Measurements from ENCODE around the gene TMC3. TPM values are rescaled to one million over a fixed set of nuclear protein-coding genes. Genes with fewer than 3 reads are reported as not detected.
A peak's percentile ranks its signal among the peaks of the same experiment; 100 is the strongest.
"Not testable (repeated sequence)": the region's sequence is repeated elsewhere in the genome, so short reads cannot be mapped to it uniquely, and the experiment has no call there.

The TMC3 gene
- under 1 TPM in 1 of 3 donors, not detected in 2; 0.07 TPM for polyA plus RNA-seq

- DNase-seq = no peak
- H3K4me1 Mint-ChIP-seq = no peaks in the 10 kb centered on the region
- H3K4me3 Mint-ChIP-seq = no peak within 1 kb of the TSS
- no peak within 1 kb of the TSS for H3K27ac Mint-ChIP-seq
- H3K9me3 Mint-ChIP-seq = no peaks in the 10 kb centered on the region
- peaks cover 2 to 5% (median 3%) of the 10 kb centered on the region in 3 donors for H3K27me3 Mint-ChIP-seq (ENCODE audit: low read depth in 3 of 3)
- H3K36me3 Mint-ChIP-seq = no peaks in the 10 kb centered on the region
These were observed at the start of gene TMC3 for GRCh38 chr15:81373775-81374395. Gene TMC3 (minus strand): TSS chr15:81374213. CDS start chr15:81374077, 136 bp downstream.

- Mint-ChIP-seq H3K4me1 (no peaks in the 10 kb centered on the region), H3K27ac (no peak overlapping the region)
These were observed 47.4 kb upstream of the TMC3 start for GRCh38 chr15:81421461-81421860.

GRCh38 chr15:81419332-81419943 lies 45.4 kb upstream of the TMC3 start:
- no peaks in the 10 kb centered on the region for H3K9me3 Mint-ChIP-seq

More at GRCh38 chr15:81421461-81421860, 47.4 kb upstream of the TMC3 start:
- no peak for DNase-seq
- H3K27me3 Mint-ChIP-seq (ENCODE audit: low read depth in 3 of 3) = peaks cover 1 to 5% (median 2%) of the 10 kb centered on the region in 3 donors
- no peaks in the 10 kb centered on the region for H3K9me3 Mint-ChIP-seq
- no peak overlapping the region for H3K4me3 Mint-ChIP-seq
- H3K36me3 Mint-ChIP-seq = no peaks in the 10 kb centered on the region

GRCh38 chr15:81418891-81419290 lies 44.9 kb upstream of the TMC3 start:
- no peaks in the 10 kb centered on the region for H3K9me3 Mint-ChIP-seq
- DNase-seq = no peak
- no peaks in the 10 kb centered on the region for H3K36me3 Mint-ChIP-seq
- H3K4me3 Mint-ChIP-seq = no peak overlapping the region
- peaks cover 8 to 10% of the 10 kb centered on the region in 2 donors for H3K4me1 Mint-ChIP-seq
- peaks cover 0 to 8% (median 5%) of the 10 kb centered on the region in 3 donors for H3K27me3 Mint-ChIP-seq (ENCODE audit: low read depth in 3 of 3)
- no peak overlapping the region for H3K27ac Mint-ChIP-seq

More at GRCh38 chr15:81419332-81419943, 45.4 kb upstream of the TMC3 start:
- no peak for DNase-seq
- Mint-ChIP-seq H3K4me1 (peaks cover 5 to 7% of the 10 kb centered on the region in 2 donors), H3K27me3 (ENCODE audit: low read depth in 3 of 3) (peaks cover under 1 to 6% (median 5%) of the 10 kb centered on the region in 3 donors), H3K27ac (no peak overlapping the region), H3K36me3 (no peaks in the 10 kb centered on the region), H3K4me3 (no peak overlapping the region)

GRCh38 chr15:81418444-81418843 lies 44.4 kb upstream of the TMC3 start:
- H3K27ac Mint-ChIP-seq = no peak overlapping the region

GRCh38 chr15:81414274-81414968 lies 40.4 kb upstream of the TMC3 start:
- Mint-ChIP-seq H3K27me3 (ENCODE audit: low read depth in 3 of 3) (peaks cover 1 to 13% (median 7%) of the 10 kb centered on the region in 3 donors), H3K27ac (peak overlapping the region in 2 of 6 donors; percentile 17 to 68), H3K4me3 (peak overlapping the region; percentile 22 to 68 (median 46)), H3K4me1 (peaks cover 14 to 17% of the 10 kb centered on the region in 2 donors)
- H3K36me3 Mint-ChIP-seq, DNase-seq, H3K9me3 Mint-ChIP-seq: not testable (repeated sequence)

More at GRCh38 chr15:81418444-81418843, 44.4 kb upstream of the TMC3 start:
- H3K4me3 Mint-ChIP-seq = no peak overlapping the region
- DNase-seq = no peak
- peaks cover 0 to 8% (median 5%) of the 10 kb centered on the region in 3 donors for H3K27me3 Mint-ChIP-seq (ENCODE audit: low read depth in 3 of 3)
- no peaks in the 10 kb centered on the region for H3K36me3 Mint-ChIP-seq
- peaks cover 8 to 10% of the 10 kb centered on the region in 2 donors for H3K4me1 Mint-ChIP-seq
- H3K9me3 Mint-ChIP-seq = no peaks in the 10 kb centered on the region

GRCh38 chr15:81413851-81414250 lies 39.8 kb upstream of the TMC3 start:
- Mint-ChIP-seq H3K9me3 (no peaks in the 10 kb centered on the region), H3K27me3 (ENCODE audit: low read depth in 3 of 3) (peaks cover 1 to 15% (median 7%) of the 10 kb centered on the region in 3 donors), H3K36me3 (no peaks in the 10 kb centered on the region), H3K4me3 (no peak overlapping the region), H3K4me1 (peaks cover 14 to 17% of the 10 kb centered on the region in 2 donors), H3K27ac (no peak overlapping the region)
- DNase-seq = no peak

GRCh38 chr15:81411969-81412633 lies 38.1 kb upstream of the TMC3 start:
- H3K9me3 Mint-ChIP-seq = no peaks in the 10 kb centered on the region
- H3K36me3 Mint-ChIP-seq = no peaks in the 10 kb centered on the region
- H3K27ac Mint-ChIP-seq = no peak overlapping the region
- peaks cover 3 to 18% (median 4%) of the 10 kb centered on the region in 3 donors for H3K27me3 Mint-ChIP-seq (ENCODE audit: low read depth in 3 of 3)
- H3K4me1 Mint-ChIP-seq = peaks cover 14 to 17% of the 10 kb centered on the region in 2 donors
- H3K4me3 Mint-ChIP-seq = no peak overlapping the region
- no peak for DNase-seq

- H3K36me3 Mint-ChIP-seq = no peaks in the 10 kb centered on the region
- H3K4me1 Mint-ChIP-seq = peaks cover 14 to 17% of the 10 kb centered on the region in 2 donors
- H3K9me3 Mint-ChIP-seq = no peaks in the 10 kb centered on the region
- H3K4me3 Mint-ChIP-seq = no peak overlapping the region
- H3K27ac Mint-ChIP-seq = no peak overlapping the region
- peaks cover 3 to 19% (median 4%) of the 10 kb centered on the region in 3 donors for H3K27me3 Mint-ChIP-seq (ENCODE audit: low read depth in 3 of 3)
- no peak for DNase-seq
These were observed 37.0 kb upstream of the TMC3 start for GRCh38 chr15:81411051-81411450.

GRCh38 chr15:81410318-81410753 lies 36.3 kb upstream of the TMC3 start:
- H3K27ac Mint-ChIP-seq = no peak overlapping the region

GRCh38 chr15:81407718-81408117 lies 33.7 kb upstream of the TMC3 start:
- no peak overlapping the region for H3K27ac Mint-ChIP-seq
- H3K4me1 Mint-ChIP-seq = peaks cover 5 to 7% of the 10 kb centered on the region in 2 donors
- DNase-seq = no peak
- no peak overlapping the region for H3K4me3 Mint-ChIP-seq
- H3K27me3 Mint-ChIP-seq (ENCODE audit: low read depth in 3 of 3) = peaks cover 3 to 16% (median 7%) of the 10 kb centered on the region in 3 donors
- no peaks in the 10 kb centered on the region for H3K36me3 Mint-ChIP-seq
- H3K9me3 Mint-ChIP-seq = no peaks in the 10 kb centered on the region

More at GRCh38 chr15:81410318-81410753, 36.3 kb upstream of the TMC3 start:
- peaks cover 14 to 17% of the 10 kb centered on the region in 2 donors for H3K4me1 Mint-ChIP-seq
- peaks cover 3 to 21% (median 4%) of the 10 kb centered on the region in 3 donors for H3K27me3 Mint-ChIP-seq (ENCODE audit: low read depth in 3 of 3)
- no peaks in the 10 kb centered on the region for H3K36me3 Mint-ChIP-seq
- H3K4me3 Mint-ChIP-seq = no peak overlapping the region
- no peaks in the 10 kb centered on the region for H3K9me3 Mint-ChIP-seq
- peak; percentile 22 to 33 (median 23) for DNase-seq

- H3K4me3 Mint-ChIP-seq = no peak overlapping the region
- peaks cover 5 to 7% of the 10 kb centered on the region in 2 donors for H3K4me1 Mint-ChIP-seq
- peaks cover 3 to 16% (median 7%) of the 10 kb centered on the region in 3 donors for H3K27me3 Mint-ChIP-seq (ENCODE audit: low read depth in 3 of 3)
- no peaks in the 10 kb centered on the region for H3K36me3 Mint-ChIP-seq
- H3K27ac Mint-ChIP-seq = no peak overlapping the region
- H3K9me3 Mint-ChIP-seq = no peaks in the 10 kb centered on the region
- DNase-seq = no peak
These were observed 33.2 kb upstream of the TMC3 start for GRCh38 chr15:81407176-81407575.

GRCh38 chr15:81400640-81401236 lies 26.7 kb upstream of the TMC3 start:
- H3K9me3 Mint-ChIP-seq = no peaks in the 10 kb centered on the region
- H3K27ac Mint-ChIP-seq = no peak overlapping the region
- H3K4me1 Mint-ChIP-seq = no peaks in the 10 kb centered on the region
- H3K27me3 Mint-ChIP-seq (ENCODE audit: low read depth in 3 of 3) = peaks cover 0 to 4% (median 3%) of the 10 kb centered on the region in 3 donors
- no peaks in the 10 kb centered on the region for H3K36me3 Mint-ChIP-seq
- no peak overlapping the region for H3K4me3 Mint-ChIP-seq
- peak; percentile 18 to 38 (median 38) for DNase-seq
